ENCODE measurements around the gene CD86. TPM values are rescaled to one million over a fixed set of nuclear protein-coding genes. Genes with fewer than 3 reads are reported as not detected.
A peak's percentile ranks its signal among the peaks of the same experiment; 100 is the strongest.

Gene CD86
- total and polyA plus RNA-seq, 2 donors from 2014 or later: 1.3 to 6.3 TPM

DNA sequence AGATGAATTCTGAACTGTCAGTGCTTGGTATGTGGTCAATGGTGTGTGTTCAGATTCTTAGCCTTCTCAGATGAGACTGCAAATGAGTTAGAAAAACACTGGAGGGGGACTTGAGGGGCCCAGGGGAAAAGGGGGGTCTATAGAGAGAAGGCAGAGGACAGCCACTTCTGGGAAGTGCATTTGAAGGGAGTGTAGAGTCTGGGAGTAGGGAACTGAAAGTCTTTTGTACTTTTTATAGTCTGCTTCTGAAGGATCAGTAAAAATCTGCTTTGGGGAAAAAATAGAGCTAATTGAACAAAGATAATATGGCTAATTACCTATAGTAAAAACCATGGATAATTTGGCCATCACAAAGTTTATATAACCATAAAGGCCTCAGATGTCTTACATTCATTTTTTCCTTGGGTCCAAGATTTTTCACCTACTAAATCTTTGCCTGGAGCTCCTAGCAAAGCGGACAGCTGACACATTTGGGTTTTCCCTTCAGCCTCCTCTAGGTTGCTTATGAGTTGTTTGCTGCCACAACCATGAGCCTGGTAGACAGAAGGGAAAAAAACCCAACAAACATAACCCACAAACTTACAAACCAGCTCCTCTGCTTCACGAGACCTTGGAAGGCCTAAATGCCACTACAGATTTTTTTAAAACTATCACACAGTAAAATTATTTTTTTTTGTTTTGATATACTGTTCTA lies 48.8 kb downstream of the CD86 start:
- no peak overlapping the region for H3K4me3 ChIP-seq (ENCODE audit: low read length in 3 of 3)
- no peak overlapping the region for H3K27ac ChIP-seq (ENCODE audit: low read depth in 2 of 2, low read length in 2 of 2)
- intact Hi-C loops (cut with DNase I): no loop called here
- H3K27me3 ChIP-seq (ENCODE audit: control insufficient read depth, insufficient read depth, low read length): no peaks in the 10 kb centered on the region
- no peak for TF ChIP-seq CTCF (IDR thresholded peaks at IDR 0.05; ENCODE audit: borderline replicate concordance, extremely low read depth, insufficient read depth)
- no peak for FAIRE-seq
- no peaks in the 10 kb centered on the region for H3K4me1 ChIP-seq (ENCODE audit: control insufficient read depth in 2 of 3, insufficient read depth in 2 of 3, low read depth in 1 of 3, low read length in 3 of 3)
- H3K9ac ChIP-seq (ENCODE audit: low read length in 3 of 3): no peak overlapping the region
- H3K36me3 ChIP-seq (ENCODE audit: control insufficient read depth in 2 of 3, insufficient read depth in 3 of 3, low read length in 3 of 3): no peaks in the 10 kb centered on the region
- no peaks in the 10 kb centered on the region for H3K9me3 ChIP-seq (ENCODE audit: control insufficient read depth in 2 of 3, insufficient read depth in 1 of 3, low read length in 3 of 3)
- DNase-seq: no peak

DNA sequence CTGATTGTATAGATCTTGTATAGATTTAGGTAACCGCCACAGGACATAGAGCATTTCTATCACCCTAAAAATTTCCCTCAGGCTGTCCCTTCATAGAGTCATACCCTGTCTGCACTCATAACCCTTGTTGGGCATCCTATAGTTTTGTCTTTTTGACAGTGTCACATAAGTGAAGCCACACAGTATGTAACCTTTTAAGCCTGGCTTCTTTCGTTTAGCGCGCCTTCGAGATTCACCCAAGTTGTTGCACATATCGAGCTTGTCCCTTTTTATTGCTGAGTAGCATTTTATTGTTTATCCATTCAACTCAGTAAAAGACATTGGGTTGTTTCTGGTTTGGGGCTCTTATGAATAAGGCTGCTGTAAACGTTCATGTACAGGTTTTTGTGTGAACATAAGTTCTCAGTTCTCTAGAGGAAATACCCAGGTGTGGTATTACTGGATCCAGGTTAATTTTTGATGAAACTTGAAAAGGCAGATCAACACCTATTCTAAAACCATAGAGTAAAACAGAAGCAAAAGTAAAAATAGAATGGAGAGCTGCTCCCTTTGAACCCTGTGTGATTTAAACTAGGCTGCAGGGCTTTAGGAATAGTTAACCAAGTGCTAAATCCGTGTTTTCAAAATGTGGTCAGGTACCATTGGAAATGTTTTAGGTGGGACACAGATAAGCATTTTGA lies 49.5 kb downstream of the CD86 start:
- H3K4me1 ChIP-seq (ENCODE audit: control insufficient read depth in 2 of 3, insufficient read depth in 2 of 3, low read depth in 1 of 3, low read length in 3 of 3): no peaks in the 10 kb centered on the region
- no peaks in the 10 kb centered on the region for H3K27me3 ChIP-seq (ENCODE audit: control insufficient read depth, insufficient read depth, low read length)
- intact Hi-C loops (cut with DNase I): no loop called here
- TF ChIP-seq CTCF (IDR thresholded peaks at IDR 0.05; ENCODE audit: borderline replicate concordance, extremely low read depth, insufficient read depth): no peak
- FAIRE-seq (peak; percentile 55), DNase-seq (no peak)
- H3K4me3 ChIP-seq (ENCODE audit: low read length in 3 of 3): no peak overlapping the region
- no peak overlapping the region for H3K27ac ChIP-seq (ENCODE audit: low read depth in 2 of 2, low read length in 2 of 2)
- no peak overlapping the region for H3K9ac ChIP-seq (ENCODE audit: low read length in 3 of 3)
- no peaks in the 10 kb centered on the region for H3K9me3 ChIP-seq (ENCODE audit: control insufficient read depth in 2 of 3, insufficient read depth in 1 of 3, low read length in 3 of 3)
- no peaks in the 10 kb centered on the region for H3K36me3 ChIP-seq (ENCODE audit: control insufficient read depth in 2 of 3, insufficient read depth in 3 of 3, low read length in 3 of 3)

DNA sequence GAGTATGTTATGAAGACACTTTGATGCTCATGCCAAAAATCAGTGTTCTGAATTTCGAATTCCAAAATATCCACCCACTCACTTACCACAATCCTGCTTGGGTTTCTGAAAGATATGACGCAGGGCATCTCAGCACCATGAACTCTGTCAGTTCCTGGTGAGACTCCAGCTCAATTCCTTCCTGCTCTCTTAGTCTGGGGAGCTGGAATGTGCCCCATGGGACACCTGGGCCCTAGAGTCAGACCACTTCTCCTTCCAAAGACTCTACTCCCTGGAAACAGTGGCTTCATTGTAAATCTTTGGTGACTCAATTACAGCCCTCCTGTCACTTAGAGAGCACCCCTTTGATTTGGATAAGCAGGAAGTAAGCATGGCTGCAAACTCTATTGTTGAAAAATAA lies 50.5 kb downstream of the CD86 start:
- intact Hi-C loops (cut with DNase I): no loop called here
- H3K4me3 ChIP-seq (ENCODE audit: low read length in 3 of 3): no peak overlapping the region
- no peaks in the 10 kb centered on the region for H3K9me3 ChIP-seq (ENCODE audit: control insufficient read depth in 2 of 3, insufficient read depth in 1 of 3, low read length in 3 of 3)
- no peak for TF ChIP-seq CTCF (IDR thresholded peaks at IDR 0.05; ENCODE audit: borderline replicate concordance, extremely low read depth, insufficient read depth)
- DNase-seq: no peak
- H3K4me1 ChIP-seq (ENCODE audit: control insufficient read depth in 2 of 3, insufficient read depth in 2 of 3, low read depth in 1 of 3, low read length in 3 of 3): no peaks in the 10 kb centered on the region
- FAIRE-seq: no peak
- H3K27ac ChIP-seq (ENCODE audit: low read depth in 2 of 2, low read length in 2 of 2): no peak overlapping the region
- no peaks in the 10 kb centered on the region for H3K36me3 ChIP-seq (ENCODE audit: control insufficient read depth in 2 of 3, insufficient read depth in 3 of 3, low read length in 3 of 3)
- H3K27me3 ChIP-seq (ENCODE audit: control insufficient read depth, insufficient read depth, low read length): no peaks in the 10 kb centered on the region
- no peak overlapping the region for H3K9ac ChIP-seq (ENCODE audit: low read length in 3 of 3)

All from kidney (tissue), 14 donors.